Transverse colon (tissue), 4 donors: Measurements from ENCODE around the gene DLGAP1. TPM values are rescaled to one million over a fixed set of nuclear protein-coding genes. Genes with fewer than 3 reads are reported as not detected.

ENCODE experiments used
- DNase-seq: peaks from one replicate; pipeline ENCODE4 v3.0.0-alpha.2; 2019
- H3K27ac ChIP-seq, 4 donors: fragments of 200-600 bp; sonication (generic); 2 replicates each; pipeline ENCODE4 v1.5.1; 2016 to 2018; ENCODE audit warnings: inconsistent platforms in 4 of 4
- H3K27me3 ChIP-seq: fragments of 200-600 bp; sonication (generic); 2 replicates; pipeline ENCODE4 v1.5.1; 2017; ENCODE audit warnings: inconsistent platforms
- H3K36me3 ChIP-seq, 4 donors: fragments of 200-600 bp; sonication (generic); 2 replicates each; pipeline ENCODE4 v1.5.1; 2017 to 2019; ENCODE audit warnings: inconsistent platforms in 4 of 4
- H3K4me1 ChIP-seq, 4 donors: fragments of 200-600 bp; sonication (generic); 2 replicates each; pipeline ENCODE4 v1.5.1; 2017 to 2020; ENCODE audit warnings: inconsistent platforms in 4 of 4
- H3K4me3 ChIP-seq, 4 donors: fragments of 200-600 bp; sonication (generic); 1 replicate in 1 of 4; 2 replicates in 3 of 4; pipeline versions ENCODE4 v1.5.1 to v1.6.1; 2017 to 2019; ENCODE audit warnings: inconsistent platforms in 4 of 4
- H3K9me3 ChIP-seq, 2 donors: fragments of 200-600 bp; sonication (generic); 2 replicates each; pipeline ENCODE4 v1.5.1; 2017 to 2019; ENCODE audit warnings: inconsistent platforms in 2 of 2
- CTCF ChIP-seq, 5 experiments: fragments of 200-600 bp in 3 of 5; fragments of 450-650 bp in 2 of 5; sonication (generic) in 3 of 5; IDR thresholded peaks; 1 replicate in 2 of 5; 2 replicates in 3 of 5; pipeline ENCODE4 v1.5.1; 2016 to 2017; ENCODE audit warnings: antibody characterized with exemption in 5 of 5, inconsistent platforms in 3 of 5, mild to moderate bottlenecking in 2 of 5, moderate library complexity in 1 of 5
- EP300 ChIP-seq: sonication (generic); formaldehyde crosslinking; IDR thresholded peaks from one replicate; pipeline ENCODE4 v1.6.1; 2017; ENCODE audit warnings: antibody characterized with exemption, low read depth
- POLR2A ChIP-seq: fragments of 450-650 bp; IDR thresholded peaks from one replicate; pipeline ENCODE4 v1.6.1; 2016; ENCODE audit warnings: antibody characterized with exemption, mild to moderate bottlenecking, moderate library complexity
- POLR2AphosphoS5 ChIP-seq, 3 donors: sonication (generic); formaldehyde crosslinking; IDR thresholded peaks; one replicate each; pipeline ENCODE4 v1.6.1; 2016; ENCODE audit warnings: antibody characterized with exemption in 3 of 3
- WGBS, 2 donors: methylation state at CpG; one replicate each; pipeline ENCODE4 v1.1.5; 2018; ENCODE audit warnings: low coverage in 1 of 2; 5-methylcytosine and 5-hydroxymethylcytosine counted together
- in situ Hi-C, 4 donors: fragments of 200-750 bp; cut with MboI; loops; one replicate each; pipeline versions ENCODE4 v1.15.0 to v1.15.1; 2017; ENCODE audit warnings: low sequenced_read_pairs in 3 of 4, low pct_ligation_motif_present in 1 of 4, low pct_unique_long_range_greater_than_20kb in 1 of 4
- intact Hi-C: fragments of 100-400 bp; cut with DNase I; formaldehyde crosslinking; loops from one replicate; pipeline ENCODE4 v1.15.1; 2023; ENCODE audit warnings: low total_unique reads
- total RNA-seq, 4 donors: library from RNA; depleted of rRNA; stranded (reverse); fragments of >200 nt; gene quantifications; one replicate each; pipeline ENCODE4 v1.1.0, GENCODE V29; 2016

The DLGAP1 gene
- total RNA-seq, 4 donors from 2014 or later, result 2.7 to 7.2 (median 3.3) TPM

- in situ Hi-C loops, result no loop called here
- no peak overlapping the region for H3K4me3 ChIP-seq
- H3K36me3 ChIP-seq, result no peaks in the 10 kb centered on the region
- 86 to 95% methylated on average over 1 to 7 of the region's 7 CpGs for WGBS, 2 donors
- H3K27me3 ChIP-seq, result no peaks in the 10 kb centered on the region
- intact Hi-C loops, result no loop called here
- DNase-seq, result no peak
- no peaks in the 10 kb centered on the region for H3K9me3 ChIP-seq
- TF ChIP-seq EP300 (no peak), POLR2A (no peak), POLR2AphosphoS5 (IDR thresholded peaks at IDR 0.05) (no peak), CTCF (IDR thresholded peaks at IDR 0.05) (no peak)
- H3K4me1 ChIP-seq, result no peaks in the 10 kb centered on the region
- no peak overlapping the region for H3K27ac ChIP-seq
These were observed 494.1 kb downstream of the DLGAP1 start for GRCh38 chr18:3960977-3961376.

- Histone ChIP-seq H3K27ac (no peak overlapping the region), H3K36me3 (no peaks in the 10 kb centered on the region), H3K27me3 (no peaks in the 10 kb centered on the region), H3K4me1 (no peaks in the 10 kb centered on the region), H3K9me3 (no peaks in the 10 kb centered on the region), H3K4me3 (no peak overlapping the region)
- intact Hi-C loops (no loop called here), in situ Hi-C loops (no loop called here)
- 57 to 65% methylated on average over 1 to 4 of the region's 4 CpGs for WGBS, 2 donors
- DNase-seq, result no peak
- TF ChIP-seq POLR2AphosphoS5 (IDR thresholded peaks at IDR 0.05) (no peak), CTCF (IDR thresholded peaks at IDR 0.05) (no peak), EP300 (no peak), POLR2A (no peak)
These were observed 495.0 kb downstream of the DLGAP1 start for GRCh38 chr18:3960142-3960541.

GRCh38 chr18:3952031-3952430 is 503.1 kb downstream of the DLGAP1 start:
- in situ Hi-C loops, result no loop called here
- no peaks in the 10 kb centered on the region for H3K27me3 ChIP-seq
- intact Hi-C loops, result no loop called here
- TF ChIP-seq POLR2AphosphoS5 (IDR thresholded peaks at IDR 0.05) (no peak), EP300 (no peak), CTCF (IDR thresholded peaks at IDR 0.05) (no peak), POLR2A (no peak)
- 84 to 100% methylated on average over 3 to 5 of the region's 5 CpGs for WGBS, 2 donors
- H3K27ac ChIP-seq, result no peak overlapping the region
- no peaks in the 10 kb centered on the region for H3K9me3 ChIP-seq
- H3K4me3 ChIP-seq, result no peak overlapping the region
- DNase-seq, result no peak
- H3K4me1 ChIP-seq, result no peaks in the 10 kb centered on the region
- no peaks in the 10 kb centered on the region for H3K36me3 ChIP-seq

GRCh38 chr18:3950668-3951404 is 504.3 kb downstream of the DLGAP1 start:
- intact Hi-C loops (no loop called here), in situ Hi-C loops (no loop called here)
- TF ChIP-seq EP300, result no peak
- no peak for TF ChIP-seq POLR2AphosphoS5 (IDR thresholded peaks at IDR 0.05)
- no peak for TF ChIP-seq CTCF (IDR thresholded peaks at IDR 0.05)
- TF ChIP-seq POLR2A, result no peak
- WGBS, 2 donors, result 45 to 65% methylated on average over 3 of the region's 3 CpGs
- no peak for DNase-seq
- H3K36me3 ChIP-seq, result no peaks in the 10 kb centered on the region
- H3K27ac ChIP-seq, result no peak overlapping the region
- no peaks in the 10 kb centered on the region for H3K27me3 ChIP-seq
- no peaks in the 10 kb centered on the region for H3K9me3 ChIP-seq
- no peaks in the 10 kb centered on the region for H3K4me1 ChIP-seq
- H3K4me3 ChIP-seq, result no peak overlapping the region
